ENCODE measurements around the gene GSS. TPM values are rescaled to one million over a fixed set of nuclear protein-coding genes. Genes with fewer than 3 reads are reported as not detected.

The GSS gene
- total RNA-seq, 1 donor from 2014 or later = 72.5 TPM

- DNase-seq (ENCODE audit: low spot score, unreplicated experiment) = no peak
- TF ChIP-seq CTCF (IDR thresholded peaks at IDR 0.05; ENCODE audit: unreplicated experiment) = no peak
- Mint-ChIP-seq H3K27ac (peak overlapping the region; percentile 73), H3K9me3 (ENCODE audit: low read depth) (no peaks in the 10 kb centered on the region), H3K4me3 (ENCODE audit: low read depth) (no peak overlapping the region), H3K36me3 (ENCODE audit: insufficient read depth) (peaks cover 40% of the 10 kb centered on the region), H3K4me1 (ENCODE audit: low read depth) (no peaks in the 10 kb centered on the region), H3K27me3 (no peaks in the 10 kb centered on the region)
These were observed 43.4 kb upstream of the GSS start for GRCh38 chr20:34999021-34999451.

GRCh38 chr20:34998331-34998950, 42.8 kb upstream of the GSS start:
- H3K27me3 Mint-ChIP-seq = no peaks in the 10 kb centered on the region
- peaks cover 40% of the 10 kb centered on the region for H3K36me3 Mint-ChIP-seq (ENCODE audit: insufficient read depth)
- H3K4me3 Mint-ChIP-seq (ENCODE audit: low read depth) = no peak overlapping the region
- no peaks in the 10 kb centered on the region for H3K9me3 Mint-ChIP-seq (ENCODE audit: low read depth)
- TF ChIP-seq CTCF (IDR thresholded peaks at IDR 0.05; ENCODE audit: unreplicated experiment) = no peak
- no peak for DNase-seq (ENCODE audit: low spot score, unreplicated experiment)
- H3K4me1 Mint-ChIP-seq (ENCODE audit: low read depth) = no peaks in the 10 kb centered on the region
- no peak overlapping the region for H3K27ac Mint-ChIP-seq

DNA sequence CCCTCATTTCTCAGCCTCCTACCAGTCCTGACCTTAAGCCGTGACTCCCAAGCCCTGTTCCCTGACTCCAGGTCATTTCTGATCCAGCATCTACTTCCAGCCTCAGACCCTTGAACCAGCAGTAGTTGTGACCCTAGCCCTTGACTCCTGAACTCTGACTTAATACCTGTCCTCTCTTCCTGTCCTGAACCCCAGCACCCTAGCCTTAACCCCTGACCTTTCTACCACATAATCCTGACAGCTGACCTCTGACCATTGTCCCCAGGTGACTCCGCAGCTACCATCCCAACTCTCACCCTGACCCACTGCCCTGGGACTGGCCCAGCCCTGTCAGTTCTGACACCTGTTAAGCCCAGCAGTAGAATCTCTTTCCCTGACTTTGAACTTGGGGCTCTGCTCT, 42.2 kb upstream of the GSS start:
- H3K27me3 Mint-ChIP-seq = no peaks in the 10 kb centered on the region
- H3K36me3 Mint-ChIP-seq (ENCODE audit: insufficient read depth) = peaks cover 40% of the 10 kb centered on the region
- no peaks in the 10 kb centered on the region for H3K4me1 Mint-ChIP-seq (ENCODE audit: low read depth)
- TF ChIP-seq CTCF (IDR thresholded peaks at IDR 0.05; ENCODE audit: unreplicated experiment) = no peak
- no peak for DNase-seq (ENCODE audit: low spot score, unreplicated experiment)
- peak overlapping the region; percentile 12 for H3K27ac Mint-ChIP-seq
- H3K9me3 Mint-ChIP-seq (ENCODE audit: low read depth) = no peaks in the 10 kb centered on the region
- H3K4me3 Mint-ChIP-seq (ENCODE audit: low read depth) = no peak overlapping the region

GRCh38 chr20:34997131-34997561, 41.5 kb upstream of the GSS start:
- no peaks in the 10 kb centered on the region for H3K27me3 Mint-ChIP-seq
- DNase-seq (ENCODE audit: low spot score, unreplicated experiment) = no peak
- H3K4me3 Mint-ChIP-seq (ENCODE audit: low read depth) = no peak overlapping the region
- H3K9me3 Mint-ChIP-seq (ENCODE audit: low read depth) = no peaks in the 10 kb centered on the region
- TF ChIP-seq CTCF (IDR thresholded peaks at IDR 0.05; ENCODE audit: unreplicated experiment) = no peak
- H3K36me3 Mint-ChIP-seq (ENCODE audit: insufficient read depth) = peaks cover 37% of the 10 kb centered on the region
- no peaks in the 10 kb centered on the region for H3K4me1 Mint-ChIP-seq (ENCODE audit: low read depth)
- peak overlapping the region; percentile 84 for H3K27ac Mint-ChIP-seq

- no peaks in the 10 kb centered on the region for H3K4me1 Mint-ChIP-seq (ENCODE audit: low read depth)
- H3K27me3 Mint-ChIP-seq = no peaks in the 10 kb centered on the region
- peak overlapping the region; percentile 65 for H3K27ac Mint-ChIP-seq
- peaks cover 34% of the 10 kb centered on the region for H3K36me3 Mint-ChIP-seq (ENCODE audit: insufficient read depth)
- no peak for DNase-seq (ENCODE audit: low spot score, unreplicated experiment)
- no peaks in the 10 kb centered on the region for H3K9me3 Mint-ChIP-seq (ENCODE audit: low read depth)
- no peak for TF ChIP-seq CTCF (IDR thresholded peaks at IDR 0.05; ENCODE audit: unreplicated experiment)
- H3K4me3 Mint-ChIP-seq (ENCODE audit: low read depth) = no peak overlapping the region
These were observed 40.8 kb upstream of the GSS start for GRCh38 chr20:34996243-34997028.

Data from progenitor cell of endocrine pancreas (in vitro differentiated cells).